ENCODE results near the gene BRD2.

Gene BRD2

GRCh38 chr6:32974541-32975308, 6.3 kb downstream of the BRD2 start:
- no peaks in the 10 kb centered on the region for H3K9me3 ChIP-seq (ENCODE audit: low read length)
- H3K27ac ChIP-seq (ENCODE audit: low read depth, low read length): peak overlapping the region; percentile 48
- H3K4me1 ChIP-seq (ENCODE audit: insufficient read depth, low read length): peaks cover 31% of the 10 kb centered on the region
- H3K4me3 ChIP-seq (ENCODE audit: low read depth in 1 of 2, low read length in 2 of 2): peak overlapping the region; percentile 82 to 83
- peak overlapping the region; percentile 62 for H3K9ac ChIP-seq (ENCODE audit: low read length)
- peaks cover 63% of the 10 kb centered on the region for H3K36me3 ChIP-seq (ENCODE audit: insufficient read depth, low read length)
- no peaks in the 10 kb centered on the region for H3K27me3 ChIP-seq (ENCODE audit: control insufficient read depth in 1 of 2, insufficient read depth in 2 of 2, low read length in 2 of 2)

GRCh38 chr6:32975886-32976285, 7.5 kb downstream of the BRD2 start:
- Histone ChIP-seq H3K27ac (ENCODE audit: low read depth, low read length) (no peak overlapping the region), H3K4me1 (ENCODE audit: insufficient read depth, low read length) (peaks cover 31% of the 10 kb centered on the region), H3K9ac (ENCODE audit: low read length) (no peak overlapping the region), H3K27me3 (ENCODE audit: control insufficient read depth in 1 of 2, insufficient read depth in 2 of 2, low read length in 2 of 2) (no peaks in the 10 kb centered on the region), H3K4me3 (ENCODE audit: low read depth in 1 of 2, low read length in 2 of 2) (no peak overlapping the region), H3K9me3 (ENCODE audit: low read length) (no peaks in the 10 kb centered on the region), H3K36me3 (ENCODE audit: insufficient read depth, low read length) (peaks cover 74% of the 10 kb centered on the region)

GRCh38 chr6:32976334-32977069, 8.1 kb downstream of the BRD2 start:
- H3K4me1 ChIP-seq (ENCODE audit: insufficient read depth, low read length): peaks cover 33% of the 10 kb centered on the region
- peaks cover 80% of the 10 kb centered on the region for H3K36me3 ChIP-seq (ENCODE audit: insufficient read depth, low read length)
- no peaks in the 10 kb centered on the region for H3K9me3 ChIP-seq (ENCODE audit: low read length)
- H3K27me3 ChIP-seq (ENCODE audit: control insufficient read depth in 1 of 2, insufficient read depth in 2 of 2, low read length in 2 of 2): no peaks in the 10 kb centered on the region
- H3K27ac ChIP-seq (ENCODE audit: low read depth, low read length): no peak overlapping the region
- H3K4me3 ChIP-seq (ENCODE audit: low read depth in 1 of 2, low read length in 2 of 2): no peak overlapping the region
- no peak overlapping the region for H3K9ac ChIP-seq (ENCODE audit: low read length)

- H3K27ac ChIP-seq (ENCODE audit: low read depth, low read length): no peak overlapping the region
- H3K9me3 ChIP-seq (ENCODE audit: low read length): no peaks in the 10 kb centered on the region
- H3K4me1 ChIP-seq (ENCODE audit: insufficient read depth, low read length): peaks cover 42% of the 10 kb centered on the region
- H3K4me3 ChIP-seq (ENCODE audit: low read depth in 1 of 2, low read length in 2 of 2): no peak overlapping the region
- H3K36me3 ChIP-seq (ENCODE audit: insufficient read depth, low read length): peaks cover 83% of the 10 kb centered on the region
- no peaks in the 10 kb centered on the region for H3K27me3 ChIP-seq (ENCODE audit: control insufficient read depth in 1 of 2, insufficient read depth in 2 of 2, low read length in 2 of 2)
- no peak overlapping the region for H3K9ac ChIP-seq (ENCODE audit: low read length)
Observed at GRCh38 chr6:32977272-32977952, 9.0 kb downstream of the BRD2 start.

DNA sequence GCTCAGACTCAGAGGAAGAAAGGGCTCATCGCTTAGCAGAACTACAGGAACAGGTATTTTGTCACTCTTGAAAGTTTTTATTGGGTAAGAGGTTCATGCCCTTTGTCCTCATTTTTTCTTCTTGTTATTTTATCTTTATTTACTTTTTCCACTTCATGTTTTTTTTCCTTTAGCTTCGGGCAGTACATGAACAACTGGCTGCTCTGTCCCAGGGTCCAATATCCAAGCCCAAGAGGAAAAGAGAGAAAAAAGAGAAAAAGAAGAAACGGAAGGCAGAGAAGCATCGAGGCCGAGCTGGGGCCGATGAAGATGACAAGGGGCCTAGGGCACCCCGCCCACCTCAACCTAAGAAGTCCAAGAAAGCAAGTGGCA, 9.5 kb downstream of the BRD2 start:
- H3K9me3 ChIP-seq (ENCODE audit: low read length): no peaks in the 10 kb centered on the region
- no peak overlapping the region for H3K4me3 ChIP-seq (ENCODE audit: low read depth in 1 of 2, low read length in 2 of 2)
- no peak overlapping the region for H3K27ac ChIP-seq (ENCODE audit: low read depth, low read length)
- no peak overlapping the region for H3K9ac ChIP-seq (ENCODE audit: low read length)
- peaks cover 48% of the 10 kb centered on the region for H3K4me1 ChIP-seq (ENCODE audit: insufficient read depth, low read length)
- no peaks in the 10 kb centered on the region for H3K27me3 ChIP-seq (ENCODE audit: control insufficient read depth in 1 of 2, insufficient read depth in 2 of 2, low read length in 2 of 2)
- peaks cover 79% of the 10 kb centered on the region for H3K36me3 ChIP-seq (ENCODE audit: insufficient read depth, low read length)

DNA sequence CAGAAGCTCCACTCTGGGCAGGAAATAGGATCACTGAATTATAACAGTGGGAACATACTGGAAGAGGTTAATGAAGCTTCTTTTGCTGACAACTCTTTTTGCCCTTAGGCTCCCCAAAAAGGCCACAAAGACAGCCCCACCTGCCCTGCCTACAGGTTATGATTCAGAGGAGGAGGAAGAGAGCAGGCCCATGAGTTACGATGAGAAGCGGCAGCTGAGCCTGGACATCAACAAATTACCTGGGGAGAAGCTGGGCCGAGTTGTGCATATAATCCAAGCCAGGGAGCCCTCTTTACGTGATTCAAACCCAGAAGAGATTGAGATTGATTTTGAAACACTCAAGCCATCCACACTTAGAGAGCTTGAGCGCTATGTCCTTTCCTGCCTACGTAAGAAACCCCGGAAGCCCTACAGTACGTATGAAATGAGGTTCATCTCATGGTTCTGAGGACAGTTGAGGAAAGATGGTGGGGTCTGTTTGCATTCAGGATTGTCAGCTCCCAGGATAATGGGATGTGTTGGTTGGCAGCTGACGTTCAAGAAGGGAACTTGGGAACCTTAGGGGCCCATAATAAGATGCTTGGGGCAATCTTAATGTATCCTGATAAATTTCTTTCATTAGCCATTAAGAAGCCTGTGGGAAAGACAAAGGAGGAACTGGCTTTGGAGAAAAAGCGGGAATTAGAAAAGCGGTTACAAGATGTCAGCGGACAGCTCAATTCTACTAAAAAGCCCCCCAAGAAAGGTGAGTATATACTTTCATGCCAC, 11.5 kb downstream of the BRD2 start:
- Histone ChIP-seq H3K9ac (ENCODE audit: low read length) (no peak overlapping the region), H3K27me3 (ENCODE audit: control insufficient read depth in 1 of 2, insufficient read depth in 2 of 2, low read length in 2 of 2) (no peaks in the 10 kb centered on the region), H3K4me1 (ENCODE audit: insufficient read depth, low read length) (peaks cover 45% of the 10 kb centered on the region), H3K36me3 (ENCODE audit: insufficient read depth, low read length) (peaks cover 68% of the 10 kb centered on the region), H3K27ac (ENCODE audit: low read depth, low read length) (no peak overlapping the region), H3K9me3 (ENCODE audit: low read length) (no peaks in the 10 kb centered on the region), H3K4me3 (ENCODE audit: low read depth in 1 of 2, low read length in 2 of 2) (no peak overlapping the region)

DNA sequence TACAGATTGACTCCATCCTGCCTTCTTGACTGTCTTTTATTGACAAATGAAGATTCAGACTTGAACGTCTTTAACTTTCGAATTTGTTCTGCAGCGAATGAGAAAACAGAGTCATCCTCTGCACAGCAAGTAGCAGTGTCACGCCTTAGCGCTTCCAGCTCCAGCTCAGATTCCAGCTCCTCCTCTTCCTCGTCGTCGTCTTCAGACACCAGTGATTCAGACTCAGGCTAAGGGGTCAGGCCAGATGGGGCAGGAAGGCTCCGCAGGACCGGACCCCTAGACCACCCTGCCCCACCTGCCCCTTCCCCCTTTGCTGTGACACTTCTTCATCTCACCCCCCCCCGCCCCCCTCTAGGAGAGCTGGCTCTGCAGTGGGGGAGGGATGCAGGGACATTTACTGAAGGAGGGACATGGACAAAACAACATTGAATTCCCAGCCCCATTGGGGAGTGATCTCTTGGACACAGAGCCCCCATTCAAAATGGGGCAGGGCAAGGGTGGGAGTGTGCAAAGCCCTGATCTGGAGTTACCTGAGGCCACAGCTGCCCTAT, 12.2 kb downstream of the BRD2 start:
- no peak overlapping the region for H3K4me3 ChIP-seq (ENCODE audit: low read depth in 1 of 2, low read length in 2 of 2)
- H3K9ac ChIP-seq (ENCODE audit: low read length): no peak overlapping the region
- H3K36me3 ChIP-seq (ENCODE audit: insufficient read depth, low read length): peaks cover 61% of the 10 kb centered on the region
- H3K4me1 ChIP-seq (ENCODE audit: insufficient read depth, low read length): peaks cover 39% of the 10 kb centered on the region
- no peaks in the 10 kb centered on the region for H3K27me3 ChIP-seq (ENCODE audit: control insufficient read depth in 1 of 2, insufficient read depth in 2 of 2, low read length in 2 of 2)
- peak overlapping the region; percentile 43 for H3K27ac ChIP-seq (ENCODE audit: low read depth, low read length)
- H3K9me3 ChIP-seq (ENCODE audit: low read length): no peaks in the 10 kb centered on the region

DNA sequence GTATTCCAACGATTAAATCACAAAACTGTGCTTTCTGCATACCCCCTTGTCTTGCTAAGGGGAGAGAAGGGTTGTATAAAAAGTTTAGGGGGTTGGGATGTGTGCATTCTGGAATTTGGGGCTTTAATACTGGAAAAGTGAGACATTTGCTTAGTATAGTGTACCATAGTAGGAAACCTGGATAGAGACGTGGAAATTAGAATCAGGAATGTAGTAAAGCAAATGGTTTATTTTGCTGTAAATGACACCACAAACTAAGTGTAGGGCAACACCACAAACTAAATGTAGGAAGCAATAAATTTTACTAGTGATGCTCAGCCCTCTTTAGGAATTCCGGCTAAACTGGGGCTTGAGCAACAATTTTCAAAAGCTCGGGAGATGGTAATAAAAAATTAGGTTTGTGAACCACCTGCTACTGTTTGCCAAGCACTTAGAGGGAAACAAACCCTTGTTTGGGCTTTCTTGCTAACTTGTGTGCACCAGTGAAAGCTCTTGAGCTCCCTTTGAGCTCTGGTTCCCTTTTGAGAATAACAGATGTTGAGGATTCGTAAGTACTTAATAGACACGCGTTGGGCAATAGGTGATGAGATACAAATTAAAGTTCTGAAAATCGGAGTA, 13.8 kb downstream of the BRD2 start:
- no peak overlapping the region for H3K9ac ChIP-seq (ENCODE audit: low read length)
- peaks cover 45% of the 10 kb centered on the region for H3K36me3 ChIP-seq (ENCODE audit: insufficient read depth, low read length)
- no peaks in the 10 kb centered on the region for H3K9me3 ChIP-seq (ENCODE audit: low read length)
- H3K4me3 ChIP-seq (ENCODE audit: low read depth in 1 of 2, low read length in 2 of 2): no peak overlapping the region
- H3K27me3 ChIP-seq (ENCODE audit: control insufficient read depth in 1 of 2, insufficient read depth in 2 of 2, low read length in 2 of 2): no peaks in the 10 kb centered on the region
- H3K27ac ChIP-seq (ENCODE audit: low read depth, low read length): peak overlapping the region; percentile 51
- peaks cover 28% of the 10 kb centered on the region for H3K4me1 ChIP-seq (ENCODE audit: insufficient read depth, low read length)

DNA sequence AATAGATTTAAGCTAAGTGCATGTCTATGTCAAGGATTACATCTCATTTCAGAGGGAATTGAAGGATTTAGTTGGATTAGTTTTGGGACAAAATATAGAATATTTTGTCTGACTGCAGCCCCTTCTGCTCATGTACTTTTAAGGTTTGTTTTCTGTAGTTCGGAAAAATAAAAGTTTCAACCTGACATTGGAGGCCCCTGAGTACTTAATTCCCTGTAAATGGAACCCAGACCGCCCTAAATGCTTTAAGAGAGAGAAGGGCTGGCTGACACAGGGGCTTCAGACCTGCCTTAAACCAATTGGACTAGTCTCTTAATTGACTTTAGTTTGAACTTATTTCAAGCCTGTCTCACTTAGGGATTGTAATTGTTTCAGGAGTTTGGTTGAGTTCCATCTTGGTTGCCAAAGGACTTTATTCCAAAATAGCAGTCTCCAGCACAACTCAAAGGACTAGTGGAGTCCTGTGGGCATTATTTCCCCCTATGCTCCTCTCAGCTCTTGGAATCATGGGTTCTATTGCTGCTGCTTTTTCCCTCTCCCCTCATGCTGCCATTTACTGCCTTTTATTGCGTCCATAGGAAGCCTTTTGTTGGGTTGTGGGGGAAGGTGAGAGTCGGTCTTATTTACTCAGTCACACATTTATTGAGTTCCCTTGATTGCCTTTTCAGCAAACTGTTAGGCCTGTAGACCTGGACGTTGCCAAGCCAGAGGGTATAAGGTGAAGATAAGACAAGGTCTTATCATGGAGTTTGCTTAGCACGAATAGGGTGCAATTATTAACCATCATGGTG, 14.5 kb downstream of the BRD2 start:
- Histone ChIP-seq H3K27me3 (ENCODE audit: control insufficient read depth in 1 of 2, insufficient read depth in 2 of 2, low read length in 2 of 2) (no peaks in the 10 kb centered on the region), H3K9ac (ENCODE audit: low read length) (no peak overlapping the region), H3K27ac (ENCODE audit: low read depth, low read length) (peak overlapping the region; percentile 51), H3K4me1 (ENCODE audit: insufficient read depth, low read length) (peaks cover 28% of the 10 kb centered on the region), H3K4me3 (ENCODE audit: low read depth in 1 of 2, low read length in 2 of 2) (no peak overlapping the region), H3K36me3 (ENCODE audit: insufficient read depth, low read length) (peaks cover 38% of the 10 kb centered on the region), H3K9me3 (ENCODE audit: low read length) (no peaks in the 10 kb centered on the region)

DNA sequence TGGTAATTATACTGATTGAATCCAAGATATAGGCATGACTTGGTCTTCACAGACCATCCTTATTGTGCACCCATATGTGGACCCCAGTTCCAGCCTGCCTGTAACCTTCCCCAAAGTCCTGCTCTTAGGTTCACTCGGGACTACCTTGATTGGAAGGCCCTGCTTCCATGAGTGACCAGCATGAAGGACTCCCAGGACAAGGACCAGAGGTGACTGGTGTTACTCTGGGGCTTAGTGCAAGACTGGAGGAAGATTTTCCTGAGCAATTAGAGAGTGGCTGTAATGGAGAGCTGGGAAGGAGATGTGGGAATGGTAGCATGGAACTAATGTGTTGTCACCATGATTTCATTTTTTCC, 15.1 kb downstream of the BRD2 start:
- Histone ChIP-seq H3K36me3 (ENCODE audit: insufficient read depth, low read length) (peaks cover 33% of the 10 kb centered on the region), H3K27ac (ENCODE audit: low read depth, low read length) (no peak overlapping the region), H3K4me1 (ENCODE audit: insufficient read depth, low read length) (peaks cover 26% of the 10 kb centered on the region), H3K27me3 (ENCODE audit: control insufficient read depth in 1 of 2, insufficient read depth in 2 of 2, low read length in 2 of 2) (no peaks in the 10 kb centered on the region), H3K4me3 (ENCODE audit: low read depth in 1 of 2, low read length in 2 of 2) (no peak overlapping the region), H3K9ac (ENCODE audit: low read length) (no peak overlapping the region), H3K9me3 (ENCODE audit: low read length) (no peaks in the 10 kb centered on the region)
